HG03457 (cell line): ENCODE measurements around the gene OOSP1.
"Not testable (repeated sequence)": the region's sequence is repeated elsewhere in the genome, so short reads cannot be mapped to it uniquely, and the experiment has no call there.

ENCODE experiments used
- ATAC-seq: cut with Tn5 transposase; IDR thresholded peaks from one replicate; pipeline ENCODE4 v1.9.1; 2021; ENCODE audit warnings: moderate number of reproducible peaks; ENCODE audit not compliant: unreplicated experiment

Gene OOSP1

DNA sequence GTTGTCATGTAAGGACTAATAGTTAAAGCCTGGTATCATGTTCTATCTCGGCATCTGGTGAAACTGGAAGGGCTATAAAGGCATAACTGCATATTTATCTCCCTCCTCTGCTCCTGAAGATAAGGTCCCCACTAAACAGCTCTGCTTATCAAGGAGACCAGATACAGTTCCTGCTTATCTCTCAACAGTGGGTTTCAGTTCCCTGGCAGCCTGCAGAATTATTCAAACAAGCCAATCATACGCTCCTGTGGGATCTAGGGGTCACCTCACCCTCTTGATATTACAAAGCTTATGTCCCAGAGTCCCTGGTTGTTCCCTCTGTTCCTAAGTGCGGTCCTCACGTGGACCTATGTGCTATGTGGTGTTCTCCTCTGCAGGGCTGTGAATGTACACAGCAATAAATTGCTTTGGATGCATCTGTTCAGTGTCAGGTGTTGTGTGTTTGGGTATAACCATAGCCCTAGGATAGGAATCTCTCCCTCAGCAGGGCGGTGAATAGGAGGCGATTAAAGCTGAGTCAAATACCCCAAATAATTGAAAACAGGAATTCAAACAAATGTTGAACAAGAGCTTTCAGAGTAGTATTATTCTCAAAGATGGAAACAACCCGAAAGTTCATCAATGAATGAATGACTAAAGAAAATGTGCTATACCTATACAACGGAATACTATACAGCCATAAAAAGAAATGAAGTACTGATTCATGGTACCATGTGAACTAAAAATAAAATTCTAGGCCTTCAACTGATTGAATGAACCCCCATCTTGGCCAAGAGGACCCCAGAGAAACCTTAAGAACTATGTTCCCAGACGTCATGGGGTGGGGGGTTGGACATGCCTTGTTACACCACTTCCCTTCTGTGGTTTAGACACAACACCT is 22.5 kb downstream of the OOSP1 start:
- no peak for ATAC-seq

DNA sequence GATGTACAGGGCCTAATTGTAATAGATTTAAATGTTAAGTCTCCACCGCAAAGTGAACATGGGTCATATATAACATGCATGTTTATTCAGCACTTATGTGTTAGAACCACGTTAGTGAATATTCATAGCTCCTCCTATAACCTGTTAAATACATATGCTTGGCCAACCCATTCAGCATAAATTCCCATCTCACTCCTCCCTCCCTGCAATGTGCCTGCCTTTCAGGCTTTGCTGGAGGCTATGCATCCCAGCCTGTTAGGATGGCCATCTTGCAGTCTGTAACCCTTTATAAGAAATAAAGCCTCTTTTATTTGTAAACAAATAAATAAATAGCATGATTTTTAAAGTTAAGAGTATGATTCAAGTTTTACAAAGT is 23.9 kb downstream of the OOSP1 start:
- no peak for ATAC-seq

DNA sequence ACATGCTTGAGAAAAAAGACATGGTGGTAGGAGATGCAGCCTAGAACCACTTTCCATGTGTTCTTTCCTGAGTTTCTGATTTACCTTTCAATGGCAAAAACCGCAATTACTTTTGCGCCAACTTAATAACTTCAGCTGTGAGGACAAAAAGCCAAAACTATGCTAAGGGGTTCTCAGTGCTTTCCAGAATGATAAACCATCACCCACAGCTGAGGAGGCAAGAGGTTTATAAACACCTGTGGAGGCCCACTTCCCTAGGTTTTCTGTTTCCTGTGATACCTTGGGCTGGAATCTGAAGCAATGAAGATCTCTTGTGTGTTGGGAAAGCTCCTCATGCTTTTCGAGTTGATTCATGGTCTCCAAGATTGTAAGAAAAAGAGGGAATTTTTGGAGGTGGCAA is 25.5 kb downstream of the OOSP1 start, which contains the start of gene OOSP4A:
OOSP4A (plus strand) TSS at position 301 of the 400 bp plus-strand sequence; CDS start at position 301, 0 bp downstream.
- ATAC-seq, result no peak

DNA sequence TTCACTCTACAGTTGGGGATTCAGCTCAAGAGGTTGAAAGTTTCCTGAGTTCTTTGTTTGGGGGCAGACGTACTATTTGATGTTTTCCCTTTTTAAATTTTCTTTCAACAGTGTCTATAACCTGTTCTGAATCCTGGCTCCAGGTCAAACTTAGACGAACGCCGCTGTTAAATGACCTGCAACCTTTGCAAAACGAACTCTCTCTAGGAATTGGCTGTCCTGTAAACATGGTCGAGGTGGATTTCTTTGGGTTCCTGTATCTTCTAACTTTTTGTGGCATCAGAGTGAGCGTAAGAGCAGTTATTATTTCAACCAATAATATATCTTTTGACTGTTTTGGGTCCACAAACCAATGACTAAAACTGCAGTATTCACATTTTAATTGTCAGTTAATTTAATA is 27.2 kb downstream of the OOSP1 start:
- ATAC-seq, result no peak

DNA sequence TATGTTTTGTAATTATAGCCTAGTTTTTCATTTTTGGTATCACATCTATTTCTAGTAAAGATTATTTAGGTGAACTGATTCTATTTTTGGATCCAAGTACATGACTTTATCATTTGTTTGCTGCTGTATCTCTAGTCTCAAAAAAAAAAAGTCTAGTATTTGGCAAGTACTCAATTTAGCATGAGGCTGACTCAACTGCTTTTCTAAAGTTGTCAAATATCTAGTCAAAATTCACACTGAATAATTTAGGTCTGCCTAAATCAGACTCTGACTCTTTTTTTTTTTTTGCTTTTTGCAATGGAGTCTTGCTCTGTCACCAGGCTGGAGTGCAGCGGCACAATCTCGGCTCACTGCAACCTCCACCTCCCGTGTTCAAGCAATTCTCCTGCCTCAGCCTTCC is 28.0 kb downstream of the OOSP1 start:
- ATAC-seq, result no peak

DNA sequence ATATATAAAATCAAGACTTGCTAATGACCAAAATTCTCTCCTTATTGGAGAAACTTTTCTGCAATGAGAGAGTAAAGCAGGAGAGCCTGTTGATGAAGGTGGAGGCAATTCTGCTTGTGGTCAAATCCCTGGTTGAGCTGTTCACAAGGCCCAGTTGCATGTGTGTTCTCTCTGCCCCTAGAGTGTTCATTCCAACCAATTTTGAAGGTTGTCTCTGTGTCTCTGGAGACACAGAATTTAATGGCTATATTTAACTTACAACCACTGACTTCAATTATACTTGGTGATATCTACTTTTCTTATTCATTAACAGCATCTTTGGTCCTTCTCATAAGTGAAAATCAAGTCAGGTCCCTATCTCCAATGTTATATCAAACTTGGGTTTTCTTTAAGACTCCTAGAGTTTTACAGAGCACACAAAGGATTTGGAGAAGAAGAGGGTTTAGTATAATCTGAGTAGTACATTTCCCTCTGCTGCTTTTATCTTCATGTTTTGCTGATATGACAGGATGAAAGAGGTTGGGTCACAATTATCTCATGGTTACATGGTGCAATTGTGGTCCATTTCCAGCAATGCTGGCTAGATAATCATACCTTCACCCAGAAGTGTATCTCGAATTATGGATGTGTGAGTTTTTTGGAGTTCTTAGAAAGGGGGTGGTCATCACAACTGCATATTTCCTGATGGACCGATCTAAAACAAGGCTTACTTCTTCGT is 29.6 kb downstream of the OOSP1 start:
- ATAC-seq, result no peak

DNA sequence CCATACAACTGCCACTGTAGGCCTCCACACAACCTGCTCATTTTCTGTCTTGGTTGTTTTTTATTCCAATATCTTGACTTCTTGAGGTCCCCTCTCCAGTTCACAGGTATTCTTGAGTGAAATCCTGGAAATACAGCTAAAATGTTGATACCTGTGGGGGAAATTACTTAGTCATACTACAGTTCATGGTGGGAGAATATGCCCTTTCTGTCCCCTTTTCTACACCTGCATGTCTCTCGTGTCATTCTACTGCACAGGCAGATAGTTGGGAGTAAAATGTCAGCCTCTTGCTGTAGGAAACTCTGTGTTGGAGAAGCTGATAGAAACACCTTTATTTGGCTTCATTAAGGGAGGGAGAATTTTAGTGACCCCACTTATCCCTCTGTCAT is 30.2 kb downstream of the OOSP1 start:
- ATAC-seq, result no peak

DNA sequence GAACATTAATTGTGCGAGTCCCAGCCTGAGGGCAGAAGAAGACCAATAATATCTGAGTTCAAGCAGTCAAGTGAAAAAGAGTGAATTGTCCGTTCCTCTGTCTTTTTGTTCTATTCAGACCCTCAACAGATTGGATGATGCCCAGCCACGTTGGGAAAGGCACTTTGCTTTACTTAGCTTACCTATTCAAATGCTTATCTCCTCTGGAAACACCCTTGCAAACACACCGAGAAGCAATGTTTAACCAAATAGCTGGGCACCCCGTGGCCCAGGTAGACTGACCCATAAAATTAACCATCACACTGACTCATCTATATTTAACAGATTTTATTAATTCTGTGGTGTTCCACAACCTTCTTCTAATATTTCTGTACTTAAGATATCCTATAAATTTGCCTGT is 34.9 kb downstream of the OOSP1 start:
- no peak for ATAC-seq

DNA sequence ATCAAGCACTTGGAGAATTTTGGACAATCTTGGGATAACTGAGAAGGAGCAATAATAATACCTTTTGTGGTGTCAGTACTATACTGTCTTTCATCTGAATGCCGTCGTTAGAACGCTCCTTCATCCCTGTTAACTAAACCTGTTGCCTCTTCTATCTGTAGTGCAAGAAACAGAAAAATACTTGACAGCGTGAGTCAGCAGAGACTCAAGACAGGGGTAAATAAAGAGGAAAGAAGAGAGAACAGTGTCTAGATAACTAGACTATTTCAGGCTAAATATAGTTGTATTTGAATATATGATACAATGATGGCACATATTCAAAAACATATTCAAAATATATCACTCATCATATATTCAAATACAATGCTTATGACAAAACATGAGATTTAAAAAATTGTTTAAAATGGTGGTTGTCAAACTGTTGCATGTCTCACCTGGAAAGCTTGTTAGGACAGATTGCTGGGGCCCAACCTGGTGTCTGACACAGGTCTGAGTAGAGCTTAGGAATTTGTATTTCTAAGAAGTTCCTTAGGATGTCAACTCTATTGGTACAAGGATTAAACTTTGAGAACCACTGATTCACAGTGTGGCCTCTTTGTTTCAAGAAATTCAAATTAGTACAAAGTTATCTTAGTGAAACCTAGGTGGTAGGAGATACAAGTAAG is 43.0 kb downstream of the OOSP1 start:
- ATAC-seq, result no peak

DNA sequence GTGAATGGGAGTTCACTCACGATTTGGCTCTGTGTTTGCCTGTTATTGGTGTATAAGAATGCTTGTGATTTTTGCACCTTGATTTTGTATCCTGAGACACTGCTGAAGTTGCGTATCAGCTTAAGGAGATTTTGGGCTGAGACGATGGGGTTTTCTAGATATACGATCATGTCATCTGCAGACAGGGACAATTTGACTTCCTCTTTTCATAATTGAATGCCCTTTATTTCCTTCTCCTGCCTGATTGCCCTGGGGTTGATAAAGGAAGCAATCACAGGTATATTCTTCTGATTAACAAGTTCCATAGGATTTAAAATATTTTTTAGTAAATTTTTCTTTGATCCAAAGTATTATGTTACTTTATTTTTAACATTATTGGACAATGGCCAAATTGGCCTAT is 43.8 kb downstream of the OOSP1 start:
- not testable (repeated sequence) for ATAC-seq

DNA sequence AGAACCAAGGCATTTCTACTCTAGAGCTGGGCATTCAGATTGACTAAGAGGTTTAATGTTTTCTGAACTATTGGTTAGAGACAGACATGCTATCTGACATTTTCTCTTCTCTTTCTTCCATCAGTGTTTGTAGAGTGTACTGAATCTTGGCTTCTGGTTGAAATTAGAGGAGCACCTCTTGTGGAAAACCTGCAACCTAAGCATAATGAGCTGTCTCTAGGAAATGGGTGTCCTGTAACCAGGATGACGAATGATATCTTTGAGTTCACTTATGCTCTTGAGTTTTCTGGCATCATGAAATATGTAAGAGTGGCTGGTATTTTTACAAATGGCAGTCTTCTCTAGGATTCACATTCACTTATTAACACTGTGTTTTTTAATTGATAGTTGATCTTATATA is 45.0 kb downstream of the OOSP1 start:
- ATAC-seq, result no peak

DNA sequence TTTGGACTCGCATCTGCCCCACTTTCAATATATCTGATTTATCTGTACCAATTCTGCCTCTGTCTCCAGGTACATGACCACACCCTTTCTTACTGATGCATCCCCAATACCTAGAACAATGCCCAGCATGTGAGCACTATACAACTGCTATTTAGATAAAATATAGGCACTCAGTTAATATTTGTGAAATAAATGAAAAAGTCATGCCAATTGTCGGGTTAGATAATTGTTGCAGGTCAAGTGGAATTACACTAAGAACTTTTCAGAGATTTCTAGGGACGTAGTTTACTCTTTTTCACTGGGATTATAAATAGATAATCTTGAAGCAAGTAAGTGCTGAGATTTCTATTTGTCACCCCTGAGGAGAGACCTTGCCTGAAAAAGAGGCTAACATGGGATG is 46.1 kb downstream of the OOSP1 start:
- no peak for ATAC-seq

DNA sequence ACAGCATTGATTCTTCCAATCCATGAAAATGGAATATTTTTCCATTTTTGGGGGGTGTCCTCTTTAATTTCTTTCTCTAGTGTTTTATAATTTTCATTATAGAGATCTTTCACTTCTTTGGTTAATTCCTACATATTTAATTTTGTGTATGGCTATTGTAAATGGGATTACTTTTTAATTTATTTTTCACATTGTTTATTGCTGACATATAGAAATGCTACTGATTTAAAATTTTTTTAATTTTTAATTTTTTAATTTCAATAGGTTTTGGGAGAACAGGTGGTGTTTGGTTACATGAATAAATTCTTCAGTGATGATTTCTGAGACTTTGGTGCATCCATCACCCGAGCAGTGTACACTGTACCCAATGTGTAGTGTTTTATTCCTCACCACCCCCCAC is 52.2 kb downstream of the OOSP1 start:
- ATAC-seq, result no peak

DNA sequence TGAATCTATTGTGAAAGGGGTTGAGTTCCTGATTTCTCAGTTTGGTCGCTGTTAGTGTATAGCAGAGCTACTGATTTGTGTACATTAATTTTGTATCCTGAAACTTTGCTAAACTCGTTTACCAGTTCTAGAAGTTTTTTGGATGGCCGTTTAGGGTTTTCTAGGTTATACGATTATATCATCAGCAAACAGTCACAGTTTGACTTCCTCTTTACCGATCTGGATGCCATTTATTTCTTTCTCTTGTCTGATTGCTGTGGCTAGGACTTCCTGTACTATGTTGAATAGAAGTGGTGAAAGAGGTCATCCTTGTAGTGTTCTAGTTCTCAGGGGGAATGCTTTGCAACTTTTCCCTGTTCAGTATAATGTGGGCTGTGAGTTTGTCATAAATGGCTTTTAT is 54.2 kb downstream of the OOSP1 start:
- no peak for ATAC-seq

DNA sequence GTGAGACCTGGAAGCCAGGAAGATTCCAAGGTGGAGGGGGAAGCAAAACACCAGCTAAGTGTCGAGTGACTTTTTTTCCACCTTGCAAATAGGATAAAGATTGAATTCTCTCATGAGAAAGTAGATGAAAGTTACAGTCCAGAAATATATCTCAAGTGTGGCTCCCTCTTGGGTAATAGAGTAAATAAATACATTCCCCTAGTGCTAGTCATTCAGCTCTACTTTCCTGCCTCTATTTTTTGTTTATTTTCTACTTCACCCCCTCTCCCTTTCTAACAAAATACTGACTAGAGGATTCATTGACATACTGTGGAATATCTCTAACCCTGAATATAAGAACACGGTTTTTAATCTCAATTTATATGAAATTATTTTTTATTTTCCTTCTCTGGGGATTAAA is 59.6 kb downstream of the OOSP1 start:
- no peak for ATAC-seq

DNA sequence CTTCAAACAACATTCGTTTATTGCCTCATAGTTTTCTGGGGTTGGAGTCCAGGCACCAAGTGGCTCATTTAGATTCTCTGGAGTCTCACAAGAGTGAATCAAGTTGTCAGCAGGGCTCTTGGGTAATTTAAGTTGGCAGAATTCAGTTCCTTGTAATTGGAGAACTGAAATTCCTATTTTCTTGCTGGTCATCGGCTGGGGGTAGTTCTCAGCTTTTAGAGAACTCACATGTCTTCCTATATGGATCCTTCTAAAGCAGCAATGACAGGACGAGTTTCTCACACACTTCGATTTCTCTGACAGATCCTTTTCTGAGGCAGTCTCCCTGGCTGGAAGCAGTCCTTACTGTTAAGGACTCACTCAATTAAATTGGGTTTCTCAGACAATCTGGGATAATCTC is 61.5 kb downstream of the OOSP1 start:
- no peak for ATAC-seq

DNA sequence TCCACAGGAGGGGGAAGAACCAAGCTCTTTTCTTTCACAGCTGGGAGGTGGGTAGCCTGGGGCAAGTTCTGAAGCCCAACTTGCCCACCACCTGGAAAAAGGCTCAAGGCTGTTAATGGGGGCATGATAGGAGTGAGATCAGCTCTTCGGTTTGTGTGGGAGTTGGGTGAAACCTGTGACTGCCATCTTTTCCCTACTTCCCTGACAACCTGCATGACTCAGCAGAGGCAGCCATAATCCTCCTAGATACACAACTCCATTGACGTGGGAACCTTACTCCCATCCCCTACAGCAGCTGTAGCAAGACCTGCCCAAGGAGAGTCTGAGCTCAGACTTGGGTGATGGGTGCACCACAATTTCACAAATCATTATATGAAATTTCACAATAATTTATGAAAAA is 65.5 kb downstream of the OOSP1 start:
- ATAC-seq, result no peak

DNA sequence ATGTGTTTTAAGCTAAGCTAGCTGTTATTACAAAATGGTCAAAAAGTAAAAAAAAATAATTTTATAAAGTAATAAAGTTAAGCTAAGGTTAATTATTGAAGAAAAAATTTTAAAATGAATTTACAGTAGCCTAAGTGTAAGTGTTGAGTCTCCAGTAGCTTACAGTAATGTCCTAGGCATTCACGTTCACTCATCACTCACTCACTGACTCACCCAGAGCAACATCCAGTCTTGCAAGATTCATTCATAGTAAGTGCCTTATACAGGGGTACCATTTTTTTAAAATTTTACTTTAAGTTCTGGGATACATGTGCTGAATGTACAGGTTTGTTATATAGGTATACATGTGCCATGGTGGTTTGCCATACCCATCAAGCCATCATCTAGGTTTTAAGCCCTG is 67.1 kb downstream of the OOSP1 start:
- no peak for ATAC-seq
